A673 (cell line): ENCODE data around the gene PRKACG.

Experiments
- EZH2 ChIP-seq: fragments of 200-600 bp; sonication (generic); IDR thresholded peaks from 2 replicates; pipeline ENCODE4 v1.6.1; 2017; ENCODE audit warnings: borderline replicate concordance, low read depth, mild to moderate bottlenecking, mixed read lengths, antibody characterized with exemption, low read length; ENCODE audit not compliant: poor library complexity, severe bottlenecking
- TF ChIP-seq, protein P1 (sequence below): fragments of 300-800, 200-600 bp; sonication (generic); conservative IDR thresholded peaks from 2 replicates; pipeline ENCODE4 v1.5.1; 2017; ENCODE audit warnings: low read depth, mild to moderate bottlenecking, antibody characterized with exemption, low read length, moderate library complexity, mixed read lengths

DNA sequence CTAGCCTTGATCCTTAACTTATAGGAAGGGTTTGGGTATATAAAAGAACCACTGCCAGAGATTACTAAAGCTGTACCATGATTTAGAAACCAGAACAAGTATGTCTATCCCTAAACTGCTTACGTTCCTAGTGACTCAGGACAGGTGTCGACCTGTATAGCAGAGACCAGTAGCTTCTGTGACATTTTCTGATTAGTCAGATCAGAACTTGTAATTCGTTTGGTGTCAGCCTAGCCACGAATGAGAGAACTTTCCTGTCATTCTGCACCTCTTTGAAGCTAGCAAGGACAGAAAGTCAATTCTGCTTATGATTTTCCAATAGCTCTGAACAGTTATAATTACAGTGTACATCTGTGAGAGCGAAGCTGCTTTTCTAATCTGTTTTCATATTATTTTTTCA is 39.5 kb downstream of the PRKACG start:
- TF ChIP-seq, protein P1, sequence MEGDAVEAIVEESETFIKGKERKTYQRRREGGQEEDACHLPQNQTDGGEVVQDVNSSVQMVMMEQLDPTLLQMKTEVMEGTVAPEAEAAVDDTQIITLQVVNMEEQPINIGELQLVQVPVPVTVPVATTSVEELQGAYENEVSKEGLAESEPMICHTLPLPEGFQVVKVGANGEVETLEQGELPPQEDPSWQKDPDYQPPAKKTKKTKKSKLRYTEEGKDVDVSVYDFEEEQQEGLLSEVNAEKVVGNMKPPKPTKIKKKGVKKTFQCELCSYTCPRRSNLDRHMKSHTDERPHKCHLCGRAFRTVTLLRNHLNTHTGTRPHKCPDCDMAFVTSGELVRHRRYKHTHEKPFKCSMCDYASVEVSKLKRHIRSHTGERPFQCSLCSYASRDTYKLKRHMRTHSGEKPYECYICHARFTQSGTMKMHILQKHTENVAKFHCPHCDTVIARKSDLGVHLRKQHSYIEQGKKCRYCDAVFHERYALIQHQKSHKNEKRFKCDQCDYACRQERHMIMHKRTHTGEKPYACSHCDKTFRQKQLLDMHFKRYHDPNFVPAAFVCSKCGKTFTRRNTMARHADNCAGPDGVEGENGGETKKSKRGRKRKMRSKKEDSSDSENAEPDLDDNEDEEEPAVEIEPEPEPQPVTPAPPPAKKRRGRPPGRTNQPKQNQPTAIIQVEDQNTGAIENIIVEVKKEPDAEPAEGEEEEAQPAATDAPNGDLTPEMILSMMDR: no peak
- no peak for TF ChIP-seq EZH2
